Posterior vena cava (tissue), 2 donors: ENCODE data around the gene SPC24. TPM values are rescaled to one million over a fixed set of nuclear protein-coding genes. Genes with fewer than 3 reads are reported as not detected.
"Not testable (repeated sequence)": the region's sequence is repeated elsewhere in the genome, so short reads cannot be mapped to it uniquely, and the experiment has no call there.

Experiments
- DNase-seq: peaks from one replicate; pipeline ENCODE4 v3.0.0-alpha.2; 2020; ENCODE audit warnings: low spot score
- intact Hi-C, 2 donors: fragments of 100-400 bp; cut with DNase I; formaldehyde crosslinking; loops; one replicate each; pipeline versions ENCODE4 v1.14.1 to v1.14.2; 2022 to 2023
- microRNA-seq, 2 donors: library from miRNA; unstranded; fragments of <30 nt; microRNA quantifications; one replicate each; pipeline ENCODE4 v1.2.0, GENCODE V29; 2020 to 2021; ENCODE audit warnings: borderline microRNAs expressed in 2 of 2
- total RNA-seq, 2 donors: library from RNA; stranded (reverse); fragmentation: NEBNext Ultra II Directional; extraction: Animal tissue kit (Norgen Biotek cat#: 25700); gene quantifications; one replicate each; pipeline ENCODE4 v1.2.1, GENCODE V29; 2021
- donor health status: DM: yes; HTN: yes; CAD: no.
- donor health status: DM: yes; HTN: yes; CAD: no.

Gene SPC24
- total RNA-seq, 2 donors from 2014 or later, result 0.81 to 2.2 TPM

GRCh38 chr19:11111117-11111770, 44.3 kb downstream of the SPC24 start:
- DNase-seq, result no peak
- intact Hi-C loops, result no loop called here

- intact Hi-C loops, result no loop called here
- no peak for DNase-seq
Measured at GRCh38 chr19:11108746-11109145, 46.8 kb downstream of the SPC24 start.

- intact Hi-C loops, result no loop called here
- DNase-seq, result no peak
Measured at GRCh38 chr19:11106477-11106876, 49.1 kb downstream of the SPC24 start.

GRCh38 chr19:11105014-11105636, 50.5 kb downstream of the SPC24 start:
- intact Hi-C loops, result no loop called here

GRCh38 chr19:11103667-11104066, 51.9 kb downstream of the SPC24 start:
- intact Hi-C loops, DNase-seq: not testable (repeated sequence)

More at GRCh38 chr19:11105014-11105636, 50.5 kb downstream of the SPC24 start:
- DNase-seq, result no peak

- intact Hi-C loops, result no loop called here
- DNase-seq, result no peak
Measured at GRCh38 chr19:11102944-11103343, 52.6 kb downstream of the SPC24 start.

- intact Hi-C loops, result no loop called here
- no peak for DNase-seq
Measured at GRCh38 chr19:11101057-11101456, 54.5 kb downstream of the SPC24 start.

- DNase-seq, result no peak
- intact Hi-C loops, result no loop called here
Measured at GRCh38 chr19:11100049-11100448, 55.5 kb downstream of the SPC24 start.

- intact Hi-C loops, result no loop called here
- DNase-seq, result no peak
Measured at GRCh38 chr19:11098861-11099260, 56.7 kb downstream of the SPC24 start.

GRCh38 chr19:11098327-11098726, 57.3 kb downstream of the SPC24 start:
- intact Hi-C loops, result no loop called here
- no peak for DNase-seq

- DNase-seq, intact Hi-C loops: not testable (repeated sequence)
Measured at GRCh38 chr19:11097367-11097766, 58.2 kb downstream of the SPC24 start.

- DNase-seq, result no peak
- intact Hi-C loops, result no loop called here
Measured at GRCh38 chr19:11096210-11096841, 59.3 kb downstream of the SPC24 start.

Small RNA genes lying within 50 kb of the gene (microRNA-seq; reads per million reads assigned to microRNA genes)
- gene MIR6886, result 0.52 to 1.3 reads per million in 2 donors

Other genes starting within 250 kb of the SPC24 start
- 10 to 100 TPM; 36.0 to 40.0 TPM for gene YIPF2, start 227.1 kb downstream of the SPC24 start, total RNA-seq
- 10 to 100 TPM in 1 of 2 donors, 1 to 10 TPM in 1; 9.4 to 11.6 TPM for gene TIMM29, start 227.0 kb downstream of the SPC24 start, total RNA-seq
- 10 to 100 TPM; 68.2 to 68.8 TPM for gene SMARCA4, start 194.8 kb downstream of the SPC24 start, total RNA-seq
- 10 to 100 TPM; 51.0 to 66.4 TPM for gene LDLR, start 66.3 kb downstream of the SPC24 start, total RNA-seq
- 100 to 1,000 TPM; 355 to 482 TPM for gene KANK2, start 41.8 kb upstream of the SPC24 start, total RNA-seq
- under 1 TPM in 1 of 2 donors, not detected in 1; 0.57 TPM for gene ANGPTL8, start 83.8 kb upstream of the SPC24 start, total RNA-seq
- gene DOCK6, start 106.7 kb upstream of the SPC24 start, total RNA-seq, result 10 to 100 TPM; 50.0 to 73.2 TPM
- not detected for gene TSPAN16, start 140.4 kb upstream of the SPC24 start, total RNA-seq
- gene RAB3D, start 183.9 kb upstream of the SPC24 start, total RNA-seq, result 10 to 100 TPM; 33.5 to 34.2 TPM
- 10 to 100 TPM; 41.5 to 42.9 TPM for gene TMEM205, start 190.5 kb upstream of the SPC24 start, total RNA-seq
- gene CCDC159, start 190.7 kb upstream of the SPC24 start, total RNA-seq, result 10 to 100 TPM; 13.0 to 20.9 TPM
- 10 to 100 TPM; 38.4 to 40.2 TPM for gene PLPPR2, start 199.7 kb upstream of the SPC24 start, total RNA-seq
- 1 to 10 TPM; 1.2 to 1.8 TPM for gene SWSAP1, start 218.9 kb upstream of the SPC24 start, total RNA-seq
- 1 to 10 TPM; 4.0 to 6.4 TPM for gene EPOR, start 228.5 kb upstream of the SPC24 start, total RNA-seq